ENCODE data around the gene MED12L. TPM values are rescaled to one million over a fixed set of nuclear protein-coding genes. Genes with fewer than 3 reads are reported as not detected.

MED12L gene
- total and polyA plus RNA-seq, 9 of the 15 experiments (the other 6 are each of a cell fraction or from before 2014, with no cell fraction given) = not detected

DNA sequence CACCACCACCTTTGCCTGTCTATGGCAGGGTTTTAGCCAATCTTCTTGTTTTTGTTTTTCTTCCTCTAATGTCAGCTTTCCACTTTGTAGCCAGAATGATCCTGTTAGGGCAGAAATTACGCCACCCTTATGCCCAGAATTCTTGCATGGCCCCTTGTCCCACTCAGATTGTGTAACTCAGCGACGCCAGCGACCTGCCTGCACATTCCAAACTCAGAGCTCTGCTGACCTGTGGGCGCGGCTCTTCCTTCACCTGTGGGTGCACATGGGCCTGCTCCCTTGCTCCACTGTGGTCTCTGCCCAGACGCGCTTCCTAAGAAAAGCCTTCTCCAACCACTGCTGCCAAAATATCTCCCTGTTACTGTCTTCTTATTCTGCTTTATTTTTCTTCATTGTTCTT, 45.0 kb downstream of the MED12L start:
- ChIA-PET POLR2A (interaction anchor here (0.9 kb wide), 1 partner anchor 252 kb away, joined by 4 read pairs; no protein-coding TSS in a partner anchor), CTCF (ENCODE audit: low intra/inter-chr PET ratio) (no interaction called here)
- peaks cover 0 to 1% of the 10 kb centered on the region in 2 experiments; a peak in 2 of 5 replicates for H3K4me1 ChIP-seq (replicated peaks in 1 of 2; ENCODE audit: control insufficient read depth in 2 of 2, insufficient read depth in 2 of 2, low read length in 2 of 2)
- in situ Hi-C loops (cut with MboI) = loop anchor here (25.0 kb wide), 1 partner anchor 618 kb away; no protein-coding TSS in a partner anchor
- H3K9ac ChIP-seq (ENCODE audit: insufficient read depth in 1 of 2, low read depth in 2 of 2, low read length in 2 of 2) = no peak overlapping the region
- no peak overlapping the region for H3K4me2 ChIP-seq (ENCODE audit: insufficient read depth, low read length)
- no peak for ATAC-seq
- WGBS (ENCODE audit: insufficient coverage, low coverage, missing lambda C conversion rate) = 17% methylated on average over 8 of the region's 8 CpGs
- no peak for FAIRE-seq
- DNase-seq (ENCODE audit: extremely low read depth in 1 of 4, low spot score in 3 of 4) = no peak
- H4K20me1 ChIP-seq (replicated peaks; ENCODE audit: control insufficient read depth, insufficient read depth, low read length) = no peaks in the 10 kb centered on the region; the same call in 1 of the 2 replicates
- no peaks in the 10 kb centered on the region for H3K36me3 ChIP-seq (ENCODE audit: control insufficient read depth, insufficient read depth, low read length)
- intact Hi-C loops (cut with micrococcal nuclease) = no loop called here
- H3K27me3 ChIP-seq (ENCODE audit: control insufficient read depth in 2 of 2, insufficient read depth in 2 of 2, low read length in 2 of 2) = peaks cover 3 to 4% of the 10 kb centered on the region in 2 experiments; a peak in 2 of 5 replicates
- no peak overlapping the region for H3K27ac ChIP-seq (ENCODE audit: extremely low read depth, low read depth, low read length)
- H3K79me2 ChIP-seq (ENCODE audit: control insufficient read depth, insufficient read depth, low read length) = no peaks in the 10 kb centered on the region
- H3K9me1 ChIP-seq (ENCODE audit: control insufficient read depth, insufficient read depth, low read length) = no peaks in the 10 kb centered on the region
- H3K4me3 ChIP-seq = no peak overlapping the region
- H2AFZ ChIP-seq (ENCODE audit: low read depth, low read length) = no peak overlapping the region
- no TSS peak for BruUV-seq (replicated peaks)
- no peaks in the 10 kb centered on the region for H3K9me3 ChIP-seq (replicated peaks; ENCODE audit: control insufficient read depth, insufficient read depth, low read depth, low read length)
- TF ChIP-seq ETS2 (tag; IDR thresholded peaks at IDR 0.05; ENCODE audit: borderline replicate concordance, poor library complexity, severe bottlenecking) (no peak), MTA1 (IDR thresholded peaks at IDR 0.05; ENCODE audit: borderline replicate concordance) (no peak), ARHGAP35 (IDR thresholded peaks at IDR 0.05; ENCODE audit: partially characterized antibody) (no peak), ZNF277 (CRISPR knock-in tag; IDR thresholded peaks at IDR 0.05; ENCODE audit: borderline replicate concordance) (no peak), PCBP1 (IDR thresholded peaks at IDR 0.05; ENCODE audit: low read depth, low read length, poor library complexity, severe bottlenecking) (no peak), PPARD (CRISPR knock-in tag; IDR thresholded peaks at IDR 0.05) (no peak), EHMT2 (IDR thresholded peaks at IDR 0.05) (no peak), ZNF408 (CRISPR knock-in tag; IDR thresholded peaks at IDR 0.05; ENCODE audit: low read depth) (no peak), PCBP2 (IDR thresholded peaks at IDR 0.05; ENCODE audit: low read depth, low read length, poor library complexity, severe bottlenecking) (no peak), RFX7 (CRISPR knock-in tag; IDR thresholded peaks at IDR 0.05) (no peak)
- TF ChIP-seq, protein P1, sequence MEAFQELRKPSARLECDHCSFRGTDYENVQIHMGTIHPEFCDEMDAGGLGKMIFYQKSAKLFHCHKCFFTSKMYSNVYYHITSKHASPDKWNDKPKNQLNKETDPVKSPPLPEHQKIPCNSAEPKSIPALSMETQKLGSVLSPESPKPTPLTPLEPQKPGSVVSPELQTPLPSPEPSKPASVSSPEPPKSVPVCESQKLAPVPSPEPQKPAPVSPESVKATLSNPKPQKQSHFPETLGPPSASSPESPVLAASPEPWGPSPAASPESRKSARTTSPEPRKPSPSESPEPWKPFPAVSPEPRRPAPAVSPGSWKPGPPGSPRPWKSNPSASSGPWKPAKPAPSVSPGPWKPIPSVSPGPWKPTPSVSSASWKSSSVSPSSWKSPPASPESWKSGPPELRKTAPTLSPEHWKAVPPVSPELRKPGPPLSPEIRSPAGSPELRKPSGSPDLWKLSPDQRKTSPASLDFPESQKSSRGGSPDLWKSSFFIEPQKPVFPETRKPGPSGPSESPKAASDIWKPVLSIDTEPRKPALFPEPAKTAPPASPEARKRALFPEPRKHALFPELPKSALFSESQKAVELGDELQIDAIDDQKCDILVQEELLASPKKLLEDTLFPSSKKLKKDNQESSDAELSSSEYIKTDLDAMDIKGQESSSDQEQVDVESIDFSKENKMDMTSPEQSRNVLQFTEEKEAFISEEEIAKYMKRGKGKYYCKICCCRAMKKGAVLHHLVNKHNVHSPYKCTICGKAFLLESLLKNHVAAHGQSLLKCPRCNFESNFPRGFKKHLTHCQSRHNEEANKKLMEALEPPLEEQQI (IDR thresholded peaks at IDR 0.05) = no peak
- TF ChIP-seq, protein P2, sequence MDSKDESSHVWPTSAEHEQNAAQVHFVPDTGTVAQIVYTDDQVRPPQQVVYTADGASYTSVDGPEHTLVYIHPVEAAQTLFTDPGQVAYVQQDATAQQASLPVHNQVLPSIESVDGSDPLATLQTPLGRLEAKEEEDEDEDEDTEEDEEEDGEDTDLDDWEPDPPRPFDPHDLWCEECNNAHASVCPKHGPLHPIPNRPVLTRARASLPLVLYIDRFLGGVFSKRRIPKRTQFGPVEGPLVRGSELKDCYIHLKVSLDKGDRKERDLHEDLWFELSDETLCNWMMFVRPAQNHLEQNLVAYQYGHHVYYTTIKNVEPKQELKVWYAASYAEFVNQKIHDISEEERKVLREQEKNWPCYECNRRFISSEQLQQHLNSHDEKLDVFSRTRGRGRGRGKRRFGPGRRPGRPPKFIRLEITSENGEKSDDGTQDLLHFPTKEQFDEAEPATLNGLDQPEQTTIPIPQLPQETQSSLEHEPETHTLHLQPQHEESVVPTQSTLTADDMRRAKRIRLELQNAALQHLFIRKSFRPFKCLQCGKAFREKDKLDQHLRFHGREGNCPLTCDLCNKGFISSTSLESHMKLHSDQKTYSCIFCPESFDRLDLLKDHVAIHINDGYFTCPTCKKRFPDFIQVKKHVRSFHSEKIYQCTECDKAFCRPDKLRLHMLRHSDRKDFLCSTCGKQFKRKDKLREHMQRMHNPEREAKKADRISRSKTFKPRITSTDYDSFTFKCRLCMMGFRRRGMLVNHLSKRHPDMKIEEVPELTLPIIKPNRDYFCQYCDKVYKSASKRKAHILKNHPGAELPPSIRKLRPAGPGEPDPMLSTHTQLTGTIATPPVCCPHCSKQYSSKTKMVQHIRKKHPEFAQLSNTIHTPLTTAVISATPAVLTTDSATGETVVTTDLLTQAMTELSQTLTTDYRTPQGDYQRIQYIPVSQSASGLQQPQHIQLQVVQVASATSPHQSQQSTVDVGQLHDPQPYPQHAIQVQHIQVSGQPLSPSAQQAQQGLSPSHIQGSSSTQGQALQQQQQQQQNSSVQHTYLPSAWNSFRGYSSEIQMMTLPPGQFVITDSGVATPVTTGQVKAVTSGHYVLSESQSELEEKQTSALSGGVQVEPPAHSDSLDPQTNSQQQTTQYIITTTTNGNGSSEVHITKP (IDR thresholded peaks at IDR 0.05; ENCODE audit: partially characterized antibody) = no peak
- TF ChIP-seq, protein P3, sequence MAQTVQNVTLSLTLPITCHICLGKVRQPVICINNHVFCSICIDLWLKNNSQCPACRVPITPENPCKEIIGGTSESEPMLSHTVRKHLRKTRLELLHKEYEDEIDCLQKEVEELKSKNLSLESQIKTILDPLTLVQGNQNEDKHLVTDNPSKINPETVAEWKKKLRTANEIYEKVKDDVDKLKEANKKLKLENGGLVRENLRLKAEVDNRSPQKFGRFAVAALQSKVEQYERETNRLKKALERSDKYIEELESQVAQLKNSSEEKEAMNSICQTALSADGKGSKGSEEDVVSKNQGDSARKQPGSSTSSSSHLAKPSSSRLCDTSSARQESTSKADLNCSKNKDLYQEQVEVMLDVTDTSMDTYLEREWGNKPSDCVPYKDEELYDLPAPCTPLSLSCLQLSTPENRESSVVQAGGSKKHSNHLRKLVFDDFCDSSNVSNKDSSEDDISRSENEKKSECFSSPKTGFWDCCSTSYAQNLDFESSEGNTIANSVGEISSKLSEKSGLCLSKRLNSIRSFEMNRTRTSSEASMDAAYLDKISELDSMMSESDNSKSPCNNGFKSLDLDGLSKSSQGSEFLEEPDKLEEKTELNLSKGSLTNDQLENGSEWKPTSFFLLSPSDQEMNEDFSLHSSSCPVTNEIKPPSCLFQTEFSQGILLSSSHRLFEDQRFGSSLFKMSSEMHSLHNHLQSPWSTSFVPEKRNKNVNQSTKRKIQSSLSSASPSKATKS (CRISPR knock-in tag; IDR thresholded peaks at IDR 0.05) = no peak

Data from K562 (cell line).